NCI-H82 treated with DMSO at 0.1 percent for 48 hours (cell line): ENCODE measurements around the gene POLR1A.
"Not testable (repeated sequence)": the region's sequence is repeated elsewhere in the genome, so short reads cannot be mapped to it uniquely, and the experiment has no call there.

ENCODE experiments used
- DNase-seq: peaks from one replicate; lab custom pipeline; 2025; ENCODE audit not compliant: unreplicated experiment; lab: John Stamatoyannopoulos, UW

The POLR1A gene

DNA sequence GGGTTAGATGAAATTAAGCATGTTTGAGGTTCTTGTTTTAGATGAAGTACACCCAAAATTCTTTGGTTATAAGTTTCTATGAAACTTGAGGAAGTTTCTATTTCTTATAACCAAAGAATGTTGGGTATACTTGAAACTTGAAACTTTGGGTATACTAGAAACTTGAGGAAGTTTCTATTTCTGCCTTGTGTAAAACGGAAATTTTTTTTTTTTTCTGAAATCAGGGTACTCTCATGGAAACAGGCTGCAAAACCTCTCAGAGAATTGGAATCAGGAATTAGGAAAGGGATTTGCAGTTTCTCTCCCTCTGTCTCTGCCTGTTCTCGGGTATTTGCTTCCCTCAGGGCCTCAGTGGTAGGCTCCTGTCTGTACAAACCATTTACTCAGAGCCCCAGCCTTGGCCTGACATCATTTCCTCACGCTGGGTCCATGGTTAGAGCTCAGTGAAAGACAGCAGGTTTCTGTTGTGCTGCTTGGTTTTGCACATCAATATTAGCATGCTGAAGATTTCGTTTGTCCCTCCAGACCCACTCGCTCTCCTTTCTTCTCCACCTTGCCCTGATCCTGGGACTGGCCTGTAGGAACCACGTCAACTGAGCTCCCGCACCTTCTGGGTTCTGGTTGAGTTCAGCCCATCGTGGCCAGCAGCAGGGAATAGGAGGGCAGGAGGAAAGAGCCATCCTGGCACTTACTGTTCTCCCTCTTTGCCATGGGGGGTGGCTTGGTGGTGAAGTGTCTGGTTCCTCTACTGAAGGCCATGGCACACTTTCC, 106.4 kb downstream of the POLR1A start:
- DNase-seq, result no peak

DNA sequence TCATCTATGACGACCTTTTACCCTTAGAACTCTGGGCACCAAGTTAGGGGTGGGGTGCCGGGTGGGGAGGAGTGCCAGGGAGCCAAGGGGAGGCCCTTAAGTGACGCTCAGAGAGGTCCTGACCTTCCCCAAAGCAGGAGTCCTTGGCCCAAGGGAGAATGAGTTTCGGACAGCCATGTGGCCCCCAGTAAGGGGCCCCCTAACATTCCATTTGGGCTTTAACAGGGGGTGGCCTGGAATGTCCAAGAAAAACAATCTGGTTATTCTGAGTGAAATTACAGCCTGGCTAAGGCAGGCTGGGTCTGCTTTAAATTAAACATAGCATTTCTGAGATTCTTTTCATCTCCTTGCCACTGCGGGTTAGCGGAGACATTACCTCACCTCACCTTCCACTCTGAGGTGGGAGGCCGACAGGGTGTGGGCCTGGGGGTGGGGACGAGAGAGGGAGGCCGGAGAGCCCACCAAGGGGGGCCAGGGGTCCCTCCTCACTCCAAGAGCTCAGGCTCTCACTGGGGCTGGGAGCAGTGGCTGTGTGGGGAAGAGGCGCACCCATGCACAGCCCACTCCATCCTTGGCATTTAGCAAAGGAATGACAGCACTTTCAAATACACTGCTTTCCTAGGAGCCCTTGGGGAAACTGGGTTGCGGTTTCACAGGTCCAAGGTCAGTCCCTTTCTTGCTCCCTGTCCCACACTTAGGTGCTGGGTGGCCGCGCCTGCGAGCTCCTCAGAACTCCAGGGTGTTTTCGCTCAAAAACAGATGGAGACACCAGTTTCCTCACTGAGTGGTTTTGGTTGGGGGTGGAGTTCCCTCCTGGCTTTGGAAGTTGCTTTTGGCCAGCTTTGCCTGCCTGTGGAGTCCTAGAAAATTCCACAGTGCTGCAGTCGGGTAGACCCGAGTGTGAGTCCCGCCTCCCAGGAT, 107.4 kb downstream of the POLR1A start:
- DNase-seq, result no peak

DNA sequence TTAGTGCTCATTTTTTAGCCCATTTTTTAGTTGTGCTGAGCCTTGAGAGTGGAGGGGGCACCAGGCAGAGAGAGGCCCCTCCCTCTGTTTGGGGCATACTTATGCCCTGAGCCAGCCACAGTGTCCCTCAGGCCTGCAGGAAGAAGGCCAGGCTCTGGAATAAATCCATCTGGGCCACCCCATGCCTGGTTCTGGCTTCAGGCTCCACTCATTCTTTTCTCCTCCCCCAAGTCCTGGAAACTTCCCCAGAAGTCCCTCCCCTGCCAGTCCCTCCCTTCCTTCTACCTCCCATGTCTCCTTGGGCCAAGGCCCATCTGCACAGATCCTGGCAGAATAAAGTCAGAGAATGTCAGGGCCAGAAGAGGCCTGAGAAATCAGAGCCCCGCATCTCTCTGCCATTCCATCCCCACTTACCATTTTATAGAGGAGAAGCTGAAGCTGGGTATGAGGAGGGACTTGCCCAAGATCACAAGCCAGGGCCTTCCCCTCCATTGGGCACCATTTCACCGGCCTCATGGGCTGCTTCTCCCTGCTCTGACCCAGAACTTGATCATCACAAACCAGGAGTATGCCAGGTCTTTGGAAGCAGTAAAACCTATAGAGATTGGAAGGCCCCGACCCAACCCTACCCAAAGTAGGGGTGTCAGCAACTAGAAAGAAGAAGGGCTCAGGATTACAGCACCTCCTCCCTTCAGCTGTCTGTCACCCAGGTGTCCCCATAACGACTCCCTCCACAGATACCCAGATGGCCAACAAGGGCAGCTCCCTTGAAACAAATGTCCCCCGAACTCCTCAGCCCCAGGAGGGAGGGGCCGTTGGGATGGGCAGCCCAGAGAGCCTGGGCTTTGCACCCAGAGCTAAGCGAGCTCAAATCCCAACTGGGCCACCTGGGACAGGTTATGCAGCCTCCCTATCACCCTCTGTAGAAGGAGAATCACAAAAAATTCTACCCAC, 108.4 kb downstream of the POLR1A start:
- DNase-seq, result no peak

DNA sequence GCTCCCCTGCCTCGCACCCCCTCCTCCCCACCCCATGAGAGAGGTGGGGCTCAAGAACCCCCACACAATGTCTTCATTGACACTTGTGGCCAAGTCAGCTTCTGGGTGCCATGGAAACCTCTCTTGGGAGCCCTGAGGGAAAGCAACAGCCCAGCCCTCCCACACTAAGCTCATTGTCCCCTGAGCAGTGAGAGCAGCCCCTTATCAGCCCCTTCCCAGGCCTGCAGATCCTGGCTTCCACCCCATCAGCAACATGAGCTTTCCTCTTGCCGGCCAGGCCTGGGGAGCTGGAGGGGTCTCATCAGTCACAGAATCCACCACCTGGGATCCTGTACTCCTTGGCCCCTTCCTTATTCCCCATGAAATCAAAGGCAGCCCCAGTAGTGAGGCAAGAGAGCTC, 109.1 kb downstream of the POLR1A start:
- no peak for DNase-seq

DNA sequence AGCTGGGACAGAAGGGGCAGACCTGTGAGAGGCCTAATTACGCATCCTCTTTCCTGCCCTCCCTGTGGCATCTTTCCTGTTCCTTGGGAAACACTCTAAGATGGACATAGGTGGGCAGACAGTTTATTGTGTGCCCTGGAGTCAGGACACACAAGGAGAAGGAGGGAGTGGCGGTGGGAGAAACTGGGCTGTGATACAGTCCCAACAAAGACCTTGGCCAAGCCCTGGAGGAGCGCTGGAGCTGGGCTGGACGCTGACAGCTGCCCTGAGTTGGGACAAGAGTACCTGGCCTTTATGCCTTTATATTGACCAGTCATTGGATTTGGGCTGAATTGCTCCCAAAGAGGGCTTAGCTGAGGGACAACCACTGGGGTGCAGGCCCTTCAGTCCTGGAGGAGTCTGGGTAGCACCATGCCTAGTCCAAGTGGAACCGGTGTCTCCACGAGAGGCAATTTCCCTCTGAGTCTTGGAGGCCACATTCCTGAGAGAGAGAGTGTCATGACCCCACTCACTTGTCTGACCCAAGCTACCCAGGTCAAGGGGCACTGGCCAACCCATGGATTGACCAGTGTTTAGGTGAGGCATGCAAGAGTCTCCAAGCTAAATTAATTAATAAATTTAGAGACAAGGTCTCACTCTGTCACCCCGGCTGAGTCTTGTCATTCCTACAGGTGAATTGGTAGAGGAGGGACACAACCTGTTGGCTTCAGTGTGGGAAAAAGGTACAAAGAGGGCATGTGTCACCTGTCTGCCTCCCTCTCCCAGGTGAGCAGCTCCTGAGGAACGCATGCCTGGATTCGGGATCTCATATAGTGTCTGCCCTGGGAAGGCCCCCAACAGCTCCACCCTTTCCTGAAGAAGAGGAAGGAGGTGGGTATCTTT, 109.8 kb downstream of the POLR1A start:
- DNase-seq, result no peak

DNA sequence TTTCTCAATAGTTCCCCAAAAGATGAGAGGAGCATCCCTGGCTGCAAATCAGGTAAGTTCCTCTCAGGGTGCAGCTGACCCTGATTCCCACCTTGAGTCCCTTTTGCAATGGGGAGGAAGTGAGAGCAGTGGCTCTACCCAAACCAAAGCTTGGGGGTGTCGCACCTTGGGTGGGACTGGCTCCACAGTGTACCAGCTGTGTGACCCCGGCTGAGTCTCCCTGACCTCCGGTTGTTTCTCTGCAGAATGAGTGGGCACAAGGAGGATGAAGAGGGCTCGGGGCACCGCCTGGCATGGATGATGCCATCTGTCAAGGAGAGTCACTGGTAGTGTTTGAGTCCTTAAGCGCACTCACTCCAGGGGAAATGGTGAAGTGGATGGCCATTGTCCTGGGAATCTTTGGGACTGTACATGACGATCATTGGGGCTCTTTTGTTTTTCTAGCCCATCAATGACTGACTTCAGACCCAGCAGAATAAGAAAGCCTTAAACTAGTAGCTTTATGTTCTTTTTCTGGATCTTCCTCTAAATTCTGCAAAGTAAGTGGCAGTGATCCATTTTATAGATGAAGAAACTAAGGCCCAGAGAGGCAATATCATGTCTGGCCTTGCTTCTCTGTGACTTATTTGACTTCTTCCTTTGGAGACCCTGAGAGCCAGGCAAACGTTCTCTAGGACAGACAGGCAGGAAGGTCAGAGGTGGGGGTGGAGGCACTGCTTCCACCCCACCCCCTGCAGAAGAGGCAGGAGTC, 110.6 kb downstream of the POLR1A start:
- no peak for DNase-seq

DNA sequence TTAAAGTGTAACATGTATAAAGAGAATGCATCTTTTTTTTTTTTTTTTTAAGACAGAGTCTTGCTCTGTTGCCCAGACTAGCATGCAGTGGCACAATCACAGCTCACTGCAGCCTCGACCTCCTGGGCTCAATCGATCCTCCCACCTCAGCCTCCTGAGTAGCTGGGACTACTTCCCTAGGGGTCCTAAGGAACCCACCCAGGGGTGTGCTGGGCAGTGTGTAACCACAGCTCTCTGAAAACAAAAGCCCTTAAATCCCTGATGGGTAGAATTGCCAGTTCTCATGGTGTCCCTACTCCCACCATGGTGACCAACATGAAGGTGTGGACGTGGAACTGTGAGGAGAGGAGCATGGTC, 111.3 kb downstream of the POLR1A start:
- no peak for DNase-seq

DNA sequence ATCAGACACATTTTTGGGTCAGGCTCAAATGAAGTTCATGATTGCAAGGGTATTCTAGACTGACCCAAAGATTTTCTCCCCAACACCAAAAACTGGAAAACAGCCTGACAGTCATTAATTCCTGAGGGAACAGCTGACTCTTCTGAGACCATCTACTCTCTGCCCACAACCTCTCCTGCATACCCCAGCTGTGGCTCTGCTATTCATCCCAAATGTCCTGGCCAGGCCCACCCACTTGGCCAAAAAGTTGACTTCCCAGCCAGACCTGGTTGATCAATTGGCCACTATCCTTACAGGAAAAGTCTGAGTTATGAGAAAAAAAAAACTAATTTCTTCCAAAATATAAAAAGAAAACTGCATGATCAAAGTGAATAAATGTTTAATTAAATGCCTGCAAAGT, 113.1 kb downstream of the POLR1A start:
- no peak for DNase-seq

DNA sequence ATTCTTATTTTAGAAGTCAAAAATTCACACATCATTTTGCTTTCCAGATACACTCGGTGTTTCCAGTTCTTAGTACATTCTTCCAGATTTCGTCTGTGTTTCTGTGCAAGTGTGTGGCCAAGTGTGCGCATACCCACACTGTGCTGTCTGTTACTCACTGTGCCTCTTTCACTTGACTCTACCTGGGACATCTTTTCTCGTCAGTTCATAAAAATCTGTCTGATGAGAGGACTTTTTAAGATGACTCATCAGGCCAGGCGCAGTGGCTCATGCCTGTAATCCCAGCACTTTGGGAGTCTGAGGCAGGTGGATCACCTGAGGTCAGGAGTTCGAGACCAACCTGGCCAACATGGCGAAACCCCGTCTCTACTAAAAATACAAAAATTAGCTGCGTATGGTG, 113.6 kb downstream of the POLR1A start:
- DNase-seq, result not testable (repeated sequence)

DNA sequence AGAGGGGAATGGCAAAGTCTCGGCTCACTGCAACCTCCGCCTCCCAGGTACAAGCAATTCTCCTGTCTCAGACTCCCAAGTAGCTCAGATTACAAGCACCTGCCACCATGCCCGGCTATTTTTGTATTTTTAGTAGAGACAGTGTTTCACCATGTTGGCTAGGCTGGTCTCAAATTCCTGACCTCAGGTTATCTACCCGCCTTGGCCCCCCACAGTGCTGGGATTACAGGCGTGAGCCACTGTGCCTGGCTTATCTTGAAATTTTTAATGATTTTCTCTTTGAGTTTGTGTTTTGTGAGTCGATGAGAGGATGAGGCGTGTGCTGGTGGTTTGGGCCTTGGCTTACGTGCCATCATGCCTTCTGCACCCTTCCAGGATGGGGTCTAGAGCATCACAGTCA, 115.6 kb downstream of the POLR1A start:
- no peak for DNase-seq

DNA sequence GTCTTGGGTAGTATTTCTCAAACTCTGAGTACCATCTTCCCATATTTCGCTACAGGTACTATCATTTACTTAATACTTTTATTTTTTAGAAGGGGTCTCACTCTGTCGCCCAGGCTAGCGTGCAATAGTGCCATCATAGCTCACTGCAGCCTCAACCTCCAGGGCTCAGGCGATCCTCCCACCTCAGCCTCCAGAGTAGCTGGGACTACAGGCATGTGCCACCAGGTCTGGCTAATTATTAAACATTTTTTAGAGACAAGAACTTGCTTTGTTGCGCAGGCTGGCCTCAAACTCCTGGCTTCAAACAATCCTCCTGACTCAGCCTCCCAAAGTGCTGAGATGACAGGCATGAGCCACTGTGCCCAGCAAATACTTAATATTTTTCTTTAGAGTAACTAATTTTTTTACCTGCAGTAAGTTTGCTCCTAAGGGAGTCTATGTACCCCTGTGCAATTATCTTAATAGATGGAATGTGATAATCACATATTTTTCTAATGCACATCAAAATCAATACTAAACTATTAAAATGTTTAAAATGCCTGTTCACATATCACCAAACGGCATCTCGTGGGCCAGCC, 116.3 kb downstream of the POLR1A start:
- no peak for DNase-seq

DNA sequence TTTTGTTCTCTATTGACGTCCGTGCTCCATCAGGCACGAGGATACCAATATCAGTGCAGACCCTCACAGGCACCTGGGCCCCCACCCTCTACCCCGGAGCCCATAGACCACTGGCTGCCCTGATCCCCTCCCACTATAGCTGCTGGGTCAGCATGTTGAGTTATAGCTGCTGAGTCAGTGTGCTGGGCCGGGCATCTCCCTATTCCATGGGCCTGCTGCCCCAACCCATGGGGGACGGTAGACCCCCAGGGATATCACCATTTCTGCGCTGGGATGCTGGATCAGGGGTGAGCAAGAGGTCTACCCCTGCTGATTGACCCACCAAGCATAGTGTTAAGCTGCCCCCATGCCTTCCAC, 116.8 kb downstream of the POLR1A start:
- no peak for DNase-seq

DNA sequence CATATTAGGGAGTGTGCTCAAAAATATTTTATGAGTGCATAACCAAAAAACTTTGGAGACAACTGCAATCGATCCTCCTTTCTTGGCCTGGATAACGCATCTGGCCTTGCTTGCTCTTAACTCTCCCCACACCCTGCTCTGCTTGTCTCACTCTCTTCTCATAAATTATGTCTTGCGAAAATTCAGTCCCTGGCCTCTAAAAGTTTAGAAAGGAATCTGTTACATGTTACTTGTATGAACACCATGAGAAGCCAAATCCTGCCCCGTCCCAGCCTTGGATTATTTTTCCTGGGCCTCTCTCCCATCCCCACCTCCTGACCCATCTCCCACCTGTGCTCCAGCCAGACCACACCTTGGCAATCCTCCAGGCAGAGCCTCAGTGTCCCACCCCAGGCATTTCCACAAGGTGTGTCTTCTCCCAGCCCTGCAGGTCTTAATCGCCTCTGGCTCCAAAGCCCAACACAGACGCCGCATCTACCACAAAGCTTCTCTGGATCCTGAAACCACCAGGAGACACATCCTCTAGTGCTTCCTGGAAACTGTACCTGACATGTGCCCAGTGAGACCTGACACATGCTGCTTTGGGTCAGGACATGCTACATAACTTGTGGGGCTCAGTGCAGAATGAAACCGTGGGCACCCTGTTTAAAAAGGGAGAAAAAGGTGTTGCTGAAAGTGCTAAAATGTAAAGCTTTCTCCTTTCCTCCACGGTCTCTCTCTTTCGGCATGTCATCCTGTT, 117.3 kb downstream of the POLR1A start:
- DNase-seq, result no peak

DNA sequence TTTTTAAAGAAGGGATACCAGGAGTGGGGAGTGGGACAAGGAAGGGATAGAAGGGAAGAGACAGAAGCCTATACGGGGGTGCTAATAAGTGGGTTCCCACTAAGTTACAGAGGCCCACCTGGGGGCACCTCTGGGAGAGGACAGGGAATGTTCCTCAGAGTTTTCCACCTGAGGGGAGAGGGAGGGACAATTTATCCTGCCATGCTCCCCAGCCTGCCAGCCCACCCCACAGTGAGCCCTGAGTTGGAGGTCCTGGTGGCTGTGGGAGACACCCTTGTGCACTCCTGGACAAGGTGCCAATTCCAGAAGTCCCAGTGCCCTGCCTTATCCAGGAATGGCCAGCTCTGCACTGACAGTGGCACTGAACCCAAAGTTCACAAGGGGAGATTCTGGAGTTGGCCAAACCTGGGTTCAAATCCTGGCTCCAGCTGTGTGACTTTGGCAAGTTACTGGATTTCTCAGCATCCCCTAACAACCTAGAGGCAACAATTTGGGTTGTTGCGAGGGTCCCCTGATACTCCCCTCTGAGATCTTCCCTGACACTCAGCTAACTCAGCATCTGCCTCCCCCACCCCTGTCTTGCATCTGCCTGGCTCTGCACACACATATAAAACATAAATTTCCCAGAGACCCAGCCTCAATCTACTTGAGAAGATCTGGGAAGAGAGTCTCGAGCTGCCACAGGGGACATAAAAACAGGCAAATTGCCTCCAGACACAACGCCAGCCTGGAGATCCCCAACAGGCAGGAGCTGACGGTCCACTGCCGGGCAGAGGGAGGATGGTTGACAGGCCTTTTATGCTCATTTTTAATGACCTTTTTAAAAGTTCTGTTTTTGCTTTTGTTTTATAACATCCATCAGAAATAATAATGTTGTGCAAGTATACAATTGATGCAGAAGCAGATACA, 118.2 kb downstream of the POLR1A start:
- DNase-seq, result no peak

DNA sequence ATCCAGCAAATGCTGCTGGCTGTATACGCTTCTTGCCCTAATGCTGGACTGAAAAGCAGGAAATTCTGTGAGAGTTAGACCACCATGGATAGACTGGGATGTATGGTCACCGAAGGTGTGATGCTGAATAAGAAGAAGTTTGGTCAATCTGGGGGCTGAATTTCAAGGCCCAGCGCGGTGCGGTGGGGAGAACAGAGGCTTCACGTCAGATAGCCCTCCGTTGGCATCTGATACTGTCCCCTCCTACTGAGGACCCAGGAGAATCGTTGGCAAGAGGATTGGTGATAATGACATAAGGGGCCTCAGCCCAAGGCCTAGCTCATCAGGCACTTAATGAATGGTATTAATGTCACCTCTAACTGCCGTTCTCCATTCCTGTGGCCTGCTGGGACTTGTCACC, 119.6 kb downstream of the POLR1A start:
- DNase-seq, result no peak

DNA sequence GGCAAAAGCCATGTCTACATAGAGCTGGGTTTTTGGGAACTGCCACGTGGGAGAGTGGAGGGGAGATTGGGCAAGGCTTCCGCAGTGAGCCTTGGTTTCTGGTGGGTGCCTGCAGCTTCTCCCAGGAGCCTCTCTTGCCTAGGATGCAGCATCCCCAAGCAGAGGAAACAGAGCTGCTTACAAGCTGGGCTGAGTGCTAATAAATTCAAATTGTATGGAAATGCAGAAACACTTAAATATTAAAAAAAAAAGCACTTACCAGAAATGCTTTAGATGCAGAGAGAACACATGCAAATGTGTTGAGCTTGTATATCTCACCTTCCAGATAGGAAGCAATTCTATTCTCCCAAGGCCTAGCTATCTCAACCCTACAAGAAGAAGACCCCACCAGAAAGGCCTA, 120.9 kb downstream of the POLR1A start:
- DNase-seq, result no peak

DNA sequence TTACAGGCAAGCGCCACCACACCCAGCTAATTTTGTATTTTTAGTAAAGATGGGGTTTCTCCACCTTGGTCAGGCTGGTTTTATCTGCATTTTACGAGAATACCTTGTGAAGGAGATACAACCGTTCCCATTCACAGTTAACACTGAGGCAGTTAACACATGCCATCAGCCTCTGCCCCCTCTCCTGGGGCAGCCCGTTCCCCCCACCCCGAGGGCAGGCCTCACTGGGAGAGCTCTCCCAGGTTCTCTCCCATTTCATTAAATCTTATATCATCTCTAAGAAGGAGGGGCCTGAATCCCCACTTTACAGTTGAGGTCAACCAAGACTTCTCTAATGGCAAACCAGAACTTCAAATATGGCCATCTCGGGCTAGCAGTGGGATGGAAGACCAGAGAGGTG, 121.9 kb downstream of the POLR1A start:
- DNase-seq, result no peak
